H1 (cell line): ENCODE results near the gene LTBP1. TPM values are rescaled to one million over a fixed set of nuclear protein-coding genes. Genes with fewer than 3 reads are reported as not detected.

ENCODE experiments used
- CTCF ChIA-PET: fragments of 300-600 bp; sonication (Branson Sonifier 250); formaldehyde crosslinking; loops from one replicate; lab custom pipeline; 2021; ENCODE audit not compliant: partially characterized antibody; lab: Charles Lee
- POLR2A ChIA-PET: fragments of 300-600 bp; sonication (Branson Sonifier 250); formaldehyde crosslinking; loops from one replicate; lab custom pipeline; 2021; ENCODE audit warnings: inconsistent platforms; ENCODE audit not compliant: partially characterized antibody; lab: Charles Lee
- DNase-seq, 2 experiments: peaks; one replicate each; pipeline versions ENCODE4 v3.0.0 to v3.0.0-alpha.2; 2010 to 2022; ENCODE audit warnings: low spot score in 2 of 2, low read depth in 1 of 2, mixed read lengths in 1 of 2
- FAIRE-seq: peaks from 2 replicates; lab custom pipeline; 2011; peaks lifted over from hg19 to GRCh38; lab: Jason Lieb, UNC
- H2AFZ ChIP-seq: 2 replicates; pipeline ENCODE4 v1.8.1; 2012; ENCODE audit warnings: low read length, inconsistent platforms
- H2AK5ac ChIP-seq: 2 replicates; pipeline ENCODE4 v1.6.1; 2013; ENCODE audit warnings: low read depth, low read length
- H2BK120ac ChIP-seq: replicated peaks from 2 replicates; pipeline ENCODE3; 2013; ENCODE audit warnings: low read depth, low read length, inconsistent platforms
- H2BK12ac ChIP-seq: 2 replicates; pipeline ENCODE4 v1.6.1; 2013; ENCODE audit warnings: low read depth, low read length
- H2BK15ac ChIP-seq: 2 replicates; pipeline ENCODE4 v1.6.1; 2013; ENCODE audit warnings: low read length
- H2BK20ac ChIP-seq: 2 replicates; pipeline ENCODE4 v1.6.1; 2013; ENCODE audit warnings: low read length
- H2BK5ac ChIP-seq: 2 replicates; pipeline ENCODE4 v1.6.1; 2013; ENCODE audit warnings: low read depth, low read length
- H3K14ac ChIP-seq: 2 replicates; pipeline ENCODE4 v1.6.1; 2013; ENCODE audit warnings: inconsistent platforms; ENCODE audit not compliant: insufficient read length
- H3K18ac ChIP-seq: 2 replicates; pipeline ENCODE4 v1.6.1; 2013; ENCODE audit warnings: low read length; ENCODE audit errors: extremely low read depth
- H3K23ac ChIP-seq: 2 replicates; pipeline ENCODE4 v1.6.1; 2013; ENCODE audit warnings: inconsistent platforms; ENCODE audit not compliant: insufficient read length
- H3K23me2 ChIP-seq: 2 replicates; pipeline ENCODE4 v1.6.1; 2013; ENCODE audit warnings: low read depth, low read length
- H3K27ac ChIP-seq: 2 replicates; pipeline ENCODE4 v1.6.1; 2011; ENCODE audit warnings: low read depth, low read length, inconsistent platforms
- H3K27me3 ChIP-seq, 4 experiments: replicated peaks in 1 of 4; 1 replicate in 1 of 4; 2 replicates in 3 of 4; pipeline versions ENCODE4 v1.6.1 to v1.8.1; 2011 to 2013; ENCODE audit warnings: low read length in 3 of 4, mild to moderate bottlenecking in 3 of 4, inconsistent platforms in 2 of 4, mixed read lengths in 2 of 4, moderate library complexity in 1 of 4; ENCODE audit not compliant: control insufficient read depth in 3 of 4, insufficient read depth in 3 of 4; ENCODE audit errors: extremely low read depth in 1 of 4
- H3K36me3 ChIP-seq, 4 experiments: 2 replicates each; pipeline versions ENCODE4 v1.6.1 to v1.8.1; 2011 to 2013; ENCODE audit warnings: mild to moderate bottlenecking in 4 of 4, low read length in 3 of 4, moderate library complexity in 2 of 4, control low read depth in 1 of 4, inconsistent platforms in 1 of 4; ENCODE audit not compliant: insufficient read depth in 4 of 4, control insufficient read depth in 2 of 4
- H3K4ac ChIP-seq: replicated peaks from 2 replicates; pipeline ENCODE3; 2013; ENCODE audit warnings: low read length, low read depth, mixed read lengths, inconsistent platforms; ENCODE audit not compliant: insufficient read length
- H3K4me1 ChIP-seq, 4 experiments: replicated peaks in 1 of 4; 1 replicate in 1 of 4; 2 replicates in 3 of 4; pipeline versions ENCODE4 v1.6.1 to v1.8.1; 2011 to 2013; ENCODE audit warnings: low read length in 3 of 4, inconsistent platforms in 2 of 4, mixed read lengths in 1 of 4; ENCODE audit not compliant: insufficient read depth in 4 of 4, control insufficient read depth in 3 of 4
- H3K4me2 ChIP-seq, 2 experiments: 2 replicates each; pipeline versions ENCODE4 v1.6.1 to v1.8.1; 2011 to 2013; ENCODE audit warnings: low read depth in 2 of 2, low read length in 2 of 2, control low read depth in 1 of 2, inconsistent platforms in 1 of 2, mild to moderate bottlenecking in 1 of 2; ENCODE audit not compliant: insufficient read depth in 1 of 2
- H3K4me3 ChIP-seq, 4 experiments: fragments of 200-600, 300-600 bp in 1 of 4; sonication (generic), shearing (Covaris generic), sonication (Bioruptor Twin) in 1 of 4; 2 replicates each; pipeline versions ENCODE4 v1.5.1 to v1.8.1; 2011 to 2016; ENCODE audit warnings: low read length in 4 of 4, low read depth in 3 of 4, control low read depth in 2 of 4, inconsistent platforms in 2 of 4, mild to moderate bottlenecking in 2 of 4, mixed read lengths in 1 of 4, moderate library complexity in 1 of 4; ENCODE audit not compliant: insufficient read depth in 2 of 4; ENCODE audit errors: extremely low read depth in 1 of 4
- H3K56ac ChIP-seq: replicated peaks from 2 replicates; pipeline ENCODE3; 2013; ENCODE audit warnings: low read depth, mild to moderate bottlenecking, mixed read lengths, low read length, inconsistent platforms; ENCODE audit not compliant: insufficient read length
- H3K79me1 ChIP-seq: 2 replicates; pipeline ENCODE4 v1.6.1; 2013; ENCODE audit warnings: low read depth, low read length, control low read depth
- H3K79me2 ChIP-seq, 2 experiments: 2 replicates each; pipeline versions ENCODE4 v1.6.1 to v1.8.1; 2012 to 2013; ENCODE audit warnings: low read length in 2 of 2, mild to moderate bottlenecking in 2 of 2, inconsistent platforms in 1 of 2; ENCODE audit not compliant: insufficient read depth in 2 of 2, control insufficient read depth in 1 of 2
- H3K9ac ChIP-seq, 4 experiments: replicated peaks in 1 of 4; 1 replicate in 1 of 4; 2 replicates in 3 of 4; pipeline versions ENCODE4 v1.6.1 to v1.8.1; 2011 to 2013; ENCODE audit warnings: low read depth in 3 of 4, low read length in 3 of 4, control low read depth in 2 of 4, mild to moderate bottlenecking in 2 of 4, moderate library complexity in 2 of 4, inconsistent platforms in 1 of 4; ENCODE audit errors: extremely low read depth in 1 of 4
- H3K9me3 ChIP-seq, 2 experiments: 2 replicates each; pipeline versions ENCODE4 v1.6.1 to v1.8.1; 2012 to 2013; ENCODE audit warnings: mild to moderate bottlenecking in 2 of 2, moderate library complexity in 2 of 2, control low read depth in 1 of 2, inconsistent platforms in 1 of 2, low read depth in 1 of 2, low read length in 1 of 2, mixed read lengths in 1 of 2; ENCODE audit not compliant: insufficient read depth in 2 of 2
- H4K20me1 ChIP-seq, 2 experiments: replicated peaks in 1 of 2; 2 replicates each; pipeline versions ENCODE3 to v1.8.1; 2011 to 2013; ENCODE audit warnings: inconsistent platforms in 2 of 2, low read length in 2 of 2, mild to moderate bottlenecking in 1 of 2; ENCODE audit not compliant: insufficient read depth in 2 of 2, control insufficient read depth in 1 of 2
- H4K5ac ChIP-seq: 2 replicates; pipeline ENCODE4 v1.6.1; 2013; ENCODE audit warnings: low read length, low read depth, mixed read lengths, inconsistent platforms; ENCODE audit not compliant: insufficient read length
- H4K8ac ChIP-seq: 2 replicates; pipeline ENCODE4 v1.8.0; 2013; ENCODE audit warnings: mild to moderate bottlenecking, moderate library complexity, low read length, inconsistent platforms; ENCODE audit not compliant: insufficient read depth; ENCODE audit errors: extremely low read depth
- H4K91ac ChIP-seq: replicated peaks from 2 replicates; pipeline ENCODE3; 2013; ENCODE audit warnings: low read length, mixed read lengths, inconsistent platforms; ENCODE audit not compliant: insufficient read length
- ASH2L ChIP-seq: fragments of 200-600, 300-600 bp; sonication (generic); IDR thresholded peaks from one replicate; pipeline ENCODE4 v1.7.1; 2017; ENCODE audit warnings: low read length
- ATF3 ChIP-seq: IDR thresholded peaks from 2 replicates; pipeline ENCODE4 v1.6.1; 2011; ENCODE audit warnings: low read depth, mild to moderate bottlenecking, low read length; ENCODE audit not compliant: insufficient read depth
- EGR1 ChIP-seq: IDR thresholded peaks from 2 replicates; pipeline ENCODE4 v1.6.1; 2011; ENCODE audit warnings: low read depth, low read length, borderline replicate concordance
- EP300 ChIP-seq, 2 experiments: IDR thresholded peaks; 1 replicate in 1 of 2; 2 replicates in 1 of 2; pipeline ENCODE4 v1.6.1; 2011 to 2012; ENCODE audit warnings: low read depth in 2 of 2, low read length in 2 of 2, mild to moderate bottlenecking in 2 of 2, borderline replicate concordance in 1 of 2, inconsistent platforms in 1 of 2, moderate library complexity in 1 of 2
- HDAC2 ChIP-seq, 2 experiments: fragments of 300-600 bp in 1 of 2; sonication (generic) in 1 of 2; IDR thresholded peaks; 2 replicates each; pipeline ENCODE4 v1.6.1; 2011 to 2012; ENCODE audit warnings: low read depth in 2 of 2, low read length in 2 of 2, mild to moderate bottlenecking in 2 of 2, moderate library complexity in 2 of 2, borderline replicate concordance in 1 of 2, inconsistent platforms in 1 of 2
- KDM4A ChIP-seq: IDR thresholded peaks from one replicate; pipeline ENCODE4 v1.7.1; 2012; ENCODE audit warnings: low read depth, mild to moderate bottlenecking, moderate library complexity, low read length, inconsistent platforms; ENCODE audit not compliant: severe bottlenecking
- NRF1 ChIP-seq: IDR thresholded peaks from 2 replicates; pipeline ENCODE4 v1.6.1; 2011; ENCODE audit warnings: mild to moderate bottlenecking, low read depth, low read length, improper control_type of control experiment
- POLR2A ChIP-seq, 2 experiments: IDR thresholded peaks; 1 replicate in 1 of 2; 2 replicates in 1 of 2; pipeline ENCODE4 v1.6.1; 2011; ENCODE audit warnings: low read depth in 2 of 2, low read length in 2 of 2, mild to moderate bottlenecking in 2 of 2; ENCODE audit errors: control extremely low read depth in 1 of 2
- RFX5 ChIP-seq: IDR thresholded peaks from 2 replicates; pipeline ENCODE4 v1.6.1; 2011; ENCODE audit warnings: low read depth, low read length, improper control_type of control experiment, borderline replicate concordance
- RNF2 ChIP-seq: fragments of 200-900, 300-1000 bp; sonication (generic); IDR thresholded peaks from 2 replicates; pipeline ENCODE4 v1.7.1; 2016; ENCODE audit warnings: borderline replicate concordance, low read depth, mild to moderate bottlenecking, antibody characterized with exemption, low read length; ENCODE audit not compliant: poor library complexity, severe bottlenecking; ENCODE audit errors: missing control alignments
- SIN3A ChIP-seq, 2 experiments: IDR thresholded peaks in 1 of 2; conservative IDR thresholded peaks in 1 of 2; 2 replicates each; pipeline ENCODE4 v1.6.1; 2011 to 2012; ENCODE audit warnings: low read length in 2 of 2, improper control_type of control experiment in 1 of 2, low read depth in 1 of 2, mild to moderate bottlenecking in 1 of 2
- SRF ChIP-seq: IDR thresholded peaks from 2 replicates; pipeline ENCODE4 v1.6.1; 2011; ENCODE audit warnings: mild to moderate bottlenecking, low read depth, low read length, moderate library complexity
- WGBS, 2 experiments: shearing (Covaris generic) in 1 of 2; methylation state at CpG; one replicate each; pipeline versions ENCODE4 v1.1.6 to v1.1.7; 2013 to 2015; ENCODE audit warnings: low lambda C conversion rate in 2 of 2, mixed read lengths in 2 of 2, inconsistent platforms in 1 of 2, low coverage in 1 of 2, missing lambda C conversion rate in 1 of 2; ENCODE audit not compliant: insufficient replicate concordance in 2 of 2, insufficient coverage in 1 of 2, insufficient read length in 1 of 2; ENCODE audit errors: extremely low coverage in 1 of 2, missing lambda C conversion rate in 1 of 2; 5-methylcytosine and 5-hydroxymethylcytosine counted together
- polyA plus RNA-seq, 7 experiments: library from polyadenylated mRNA; depleted of rRNA in 3 of 7; stranded (reverse) in 5 of 7; unstranded in 2 of 7; fragments of >200 nt in 5 of 7; fragments of 200-250 nt in 2 of 7; gene quantifications; 1 replicate in 5 of 7; 2 replicates in 1 of 7; 4 replicates in 1 of 7; pipeline versions ENCODE4 v1.2.1 to v1.2.3, GENCODE V29; 2011 to 2013; ENCODE audit warnings: missing spikeins in 2 of 7, mixed read lengths in 2 of 7
- total RNA-seq: library from RNA; stranded (reverse); fragmentation: NEBNext Ultra II Directional; extraction: Animal tissue kit (Norgen Biotek cat#: 25700); gene quantifications from 2 replicates; pipeline ENCODE4 v1.2.1, GENCODE V29; 2021

LTBP1 gene
- total and polyA plus RNA-seq, 2 of the 8 experiments (the other 6 are each of a cell fraction or from before 2014, with no cell fraction given) = 15.4 to 24.7 TPM

DNA sequence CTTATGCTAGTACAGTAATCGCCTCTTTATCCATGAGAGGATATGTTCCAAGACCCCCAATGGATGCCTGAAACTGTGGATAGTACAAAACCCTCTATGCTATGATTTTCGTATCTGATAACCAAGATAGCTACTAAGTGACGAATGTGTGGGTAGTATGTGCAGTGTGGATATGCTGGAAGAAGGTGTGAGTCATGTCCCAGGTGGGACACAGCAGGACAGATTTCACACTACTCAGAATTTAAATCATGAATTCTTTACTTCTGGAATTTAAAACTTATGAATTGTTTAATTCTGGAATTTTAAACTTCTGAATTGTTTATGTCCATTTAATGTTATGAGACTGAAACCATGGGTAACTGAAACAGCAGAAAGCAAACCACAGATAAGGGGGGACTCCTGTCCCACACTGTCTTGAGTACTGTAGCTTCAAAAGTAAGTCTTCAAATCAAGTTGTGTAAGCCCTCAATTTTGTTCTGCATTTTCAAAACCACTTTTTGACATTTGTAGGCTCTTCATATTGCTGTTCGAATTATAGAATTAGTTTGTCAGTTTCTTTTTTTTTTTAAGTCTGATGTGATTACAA lies 116.0 kb downstream of the LTBP1 start:
- no peak overlapping the region for H4K91ac ChIP-seq
- CTCF ChIA-PET = interaction anchor here (1.1 to 1.5 kb wide), 2 partner anchors 37 to 318 kb away, joined by 3 read pairs; no protein-coding TSS in a partner anchor

More for the DNA sequence above, 116.0 kb downstream of the LTBP1 start:
- Histone ChIP-seq H4K5ac (no peak overlapping the region), H3K9ac (no peak overlapping the region), H3K27ac (no peak overlapping the region), H3K36me3 (no peaks in the 10 kb centered on the region), H3K4me2 (no peak overlapping the region; a peak in 1 of 4 replicates), H3K18ac (no peak overlapping the region), H3K4me1 (peaks cover 0 to 3% (median 1%) of the 10 kb centered on the region in 4 experiments; a peak in 3 of 7 replicates), H2BK15ac (no peak overlapping the region), H3K27me3 (no peaks in the 10 kb centered on the region), H3K14ac (no peak overlapping the region), H3K4me3 (no peak overlapping the region), H3K9me3 (no peaks in the 10 kb centered on the region; a peak in 1 of 4 replicates), H3K23me2 (no peaks in the 10 kb centered on the region; the same call in 1 of the 2 replicates), H3K23ac (no peak overlapping the region), H3K79me2 (no peaks in the 10 kb centered on the region), H4K8ac (no peak overlapping the region), H2AK5ac (no peak overlapping the region), H2BK5ac (no peak overlapping the region), H3K79me1 (no peaks in the 10 kb centered on the region), H2AFZ (no peak overlapping the region), H2BK12ac (no peak overlapping the region), H3K56ac (no peak overlapping the region), H4K20me1 (no peaks in the 10 kb centered on the region), H2BK120ac (no peak overlapping the region), H3K4ac (no peak overlapping the region), H2BK20ac (no peak overlapping the region)
- WGBS, 2 experiments = 87% methylated on average over 4 of the region's 4 CpGs; no CpG with 5 or more reads in 1 of the 2 experiments
- DNase-seq (no peak), FAIRE-seq (no peak)
- TF ChIP-seq SRF (no peak), EP300 (IDR thresholded peaks at IDR 0.05; ENCODE audit: borderline replicate concordance in 1 of 2, low read depth in 2 of 2, low read length in 2 of 2) (no peak), RFX5 (no peak), ASH2L (no peak), EGR1 (no peak), SIN3A (conservative IDR thresholded peaks at IDR 0.05 in 1 of 2, IDR thresholded peaks at IDR 0.05 in 1 of 2; ENCODE audit: low read depth in 1 of 2, low read length in 2 of 2) (no peak), ATF3 (no peak), KDM4A (no peak), POLR2A (IDR thresholded peaks at IDR 0.05; ENCODE audit: control extremely low read depth in 1 of 2, low read depth in 2 of 2, low read length in 2 of 2) (no peak), HDAC2 (IDR thresholded peaks at IDR 0.05; ENCODE audit: borderline replicate concordance in 1 of 2, low read depth in 2 of 2, low read length in 2 of 2) (no peak), RNF2 (no peak), NRF1 (no peak)
- POLR2A ChIA-PET = no interaction called here
